IPS-18a (cell line): ENCODE data around the gene FAM25A.
"Not testable (repeated sequence)": the region's sequence is repeated elsewhere in the genome, so short reads cannot be mapped to it uniquely, and the experiment has no call there.

ENCODE experiments used
- H3K27ac ChIP-seq: one replicate; pipeline ENCODE4 v1.5.1; 2013; ENCODE audit warnings: low read length
- H3K27me3 ChIP-seq: one replicate; pipeline ENCODE4 v1.6.1; 2013; ENCODE audit warnings: mild to moderate bottlenecking, low read length; ENCODE audit not compliant: control insufficient read depth, insufficient read depth
- H3K36me3 ChIP-seq: one replicate; pipeline ENCODE4 v1.6.1; 2013; ENCODE audit warnings: low read depth, low read length; ENCODE audit not compliant: control insufficient read depth
- H3K4me1 ChIP-seq: one replicate; pipeline ENCODE4 v1.6.1; 2013; ENCODE audit warnings: low read depth, low read length; ENCODE audit not compliant: control insufficient read depth
- H3K4me3 ChIP-seq: one replicate; pipeline ENCODE4 v1.5.1; 2013; ENCODE audit warnings: low read length
- H3K9ac ChIP-seq: one replicate; pipeline ENCODE4 v1.6.1; 2013; ENCODE audit warnings: mild to moderate bottlenecking, low read length, moderate library complexity
- H3K9me3 ChIP-seq: one replicate; pipeline ENCODE4 v1.6.1; 2013; ENCODE audit warnings: low read depth, low read length; ENCODE audit not compliant: control insufficient read depth

Gene FAM25A

GRCh38 chr10:87014986-87015716, 4.9 kb upstream of the FAM25A start:
- not testable (repeated sequence) for H3K27ac ChIP-seq, H3K27me3 ChIP-seq, H3K36me3 ChIP-seq, H3K4me1 ChIP-seq, H3K4me3 ChIP-seq, H3K9me3 ChIP-seq, H3K9ac ChIP-seq

DNA sequence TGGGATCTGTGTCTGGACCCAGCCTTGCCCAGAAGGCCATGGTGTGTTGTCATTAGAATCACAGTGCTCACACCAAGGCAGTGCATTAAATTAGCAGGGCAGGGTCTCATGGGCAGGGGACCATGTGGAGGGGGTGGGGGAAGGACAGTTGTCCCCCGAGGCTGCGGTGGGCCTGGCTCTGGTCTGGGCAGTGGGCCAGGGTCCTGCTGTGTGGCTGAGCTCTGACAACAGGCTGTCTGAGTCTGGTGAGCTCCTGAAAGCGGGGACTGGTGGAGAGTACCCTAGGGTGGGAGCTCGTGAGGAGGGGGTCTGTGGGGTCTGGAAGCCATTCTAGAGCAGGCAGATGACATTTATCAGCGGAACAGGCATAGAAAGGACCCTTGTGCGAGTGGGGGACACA, 2.0 kb upstream of the FAM25A start:
- not testable (repeated sequence) for H3K9ac ChIP-seq, H3K27me3 ChIP-seq, H3K9me3 ChIP-seq, H3K4me3 ChIP-seq, H3K27ac ChIP-seq, H3K36me3 ChIP-seq, H3K4me1 ChIP-seq

DNA sequence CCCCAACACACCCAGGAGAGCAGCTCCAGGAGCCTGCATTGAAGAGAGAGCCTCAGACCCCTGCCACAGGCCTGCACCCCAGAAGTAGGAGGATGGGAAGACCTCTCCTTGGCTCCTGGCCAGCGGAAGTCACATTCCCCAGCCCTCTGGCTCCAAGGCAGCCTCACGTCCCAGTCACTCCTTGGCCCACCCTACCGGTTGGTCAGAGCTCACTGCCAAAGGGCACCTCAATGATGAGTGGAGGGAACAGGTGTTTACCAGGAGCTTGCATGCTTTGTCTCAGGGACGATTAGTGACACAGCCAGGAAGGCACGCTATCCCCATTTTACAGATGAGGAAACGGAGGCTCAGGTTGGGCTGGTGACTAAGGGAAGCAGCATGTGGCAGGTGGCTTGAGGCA, 1.0 kb upstream of the FAM25A start:
- H3K4me1 ChIP-seq, H3K36me3 ChIP-seq: not testable (repeated sequence)

DNA sequence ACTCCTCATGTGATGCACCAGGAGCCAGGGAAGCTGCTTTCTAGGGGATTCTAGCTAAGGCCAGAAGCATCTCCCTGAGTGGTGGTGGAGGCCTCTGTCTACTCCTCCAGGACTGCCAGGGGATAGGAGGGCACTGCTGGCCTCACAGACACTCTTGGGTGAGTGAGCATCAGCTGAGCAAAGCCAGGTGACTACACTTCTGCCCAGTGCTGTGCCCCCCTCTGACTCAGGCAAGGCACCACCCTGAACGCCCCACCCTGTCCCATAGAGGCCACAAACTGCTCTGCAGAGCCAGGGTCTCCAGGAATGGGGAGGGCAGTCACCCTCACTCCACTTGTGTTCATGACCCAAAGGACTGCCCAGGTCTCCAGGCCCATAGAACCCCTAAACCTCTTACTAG, 590 bp upstream of the FAM25A start:
- not testable (repeated sequence) for H3K4me1 ChIP-seq, H3K36me3 ChIP-seq, H3K9me3 ChIP-seq, H3K27ac ChIP-seq, H3K9ac ChIP-seq, H3K4me3 ChIP-seq, H3K27me3 ChIP-seq

More for the DNA sequence above, 1.0 kb upstream of the FAM25A start:
- H3K4me3 ChIP-seq, H3K9me3 ChIP-seq, H3K9ac ChIP-seq, H3K27ac ChIP-seq, H3K27me3 ChIP-seq: not testable (repeated sequence)

DNA sequence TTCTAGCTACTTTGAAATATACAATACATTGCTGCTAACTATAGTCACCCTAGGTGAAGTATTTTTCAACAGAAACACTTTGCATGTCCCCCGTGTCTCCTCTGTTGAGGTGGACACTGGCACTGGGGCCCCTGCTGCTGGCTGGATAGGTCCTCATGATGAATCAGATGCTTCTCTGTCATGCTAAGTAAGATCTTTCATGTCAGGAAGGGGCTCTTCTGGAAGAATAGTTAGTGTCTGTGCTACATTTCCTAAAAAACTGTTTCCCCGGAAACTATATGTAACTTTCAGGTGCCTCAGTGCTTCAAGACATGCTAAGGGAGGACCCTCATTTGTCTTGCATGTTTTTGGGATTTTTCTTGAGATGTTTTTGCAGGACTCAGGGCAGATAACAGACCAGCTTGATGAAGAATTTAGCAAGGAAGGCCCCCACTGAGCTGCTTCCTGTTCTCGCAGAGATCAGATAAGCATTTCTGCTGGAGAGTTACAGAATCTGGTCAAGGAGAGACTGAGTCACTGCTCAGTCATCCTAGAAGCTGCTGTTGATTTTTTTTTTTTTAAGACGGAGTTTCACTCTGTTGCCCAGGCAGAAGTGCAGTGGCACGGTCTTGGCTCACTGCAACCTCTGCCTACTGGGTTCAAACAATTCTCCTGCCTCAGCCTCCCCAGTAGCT, 5.3 kb downstream of the FAM25A start:
- H3K36me3 ChIP-seq, H3K9ac ChIP-seq, H3K9me3 ChIP-seq, H3K27me3 ChIP-seq, H3K4me3 ChIP-seq, H3K4me1 ChIP-seq, H3K27ac ChIP-seq: not testable (repeated sequence)

GRCh38 chr10:87026747-87027508, 6.8 kb downstream of the FAM25A start:
- not testable (repeated sequence) for H3K9ac ChIP-seq, H3K9me3 ChIP-seq, H3K4me1 ChIP-seq, H3K27ac ChIP-seq, H3K36me3 ChIP-seq, H3K4me3 ChIP-seq, H3K27me3 ChIP-seq

DNA sequence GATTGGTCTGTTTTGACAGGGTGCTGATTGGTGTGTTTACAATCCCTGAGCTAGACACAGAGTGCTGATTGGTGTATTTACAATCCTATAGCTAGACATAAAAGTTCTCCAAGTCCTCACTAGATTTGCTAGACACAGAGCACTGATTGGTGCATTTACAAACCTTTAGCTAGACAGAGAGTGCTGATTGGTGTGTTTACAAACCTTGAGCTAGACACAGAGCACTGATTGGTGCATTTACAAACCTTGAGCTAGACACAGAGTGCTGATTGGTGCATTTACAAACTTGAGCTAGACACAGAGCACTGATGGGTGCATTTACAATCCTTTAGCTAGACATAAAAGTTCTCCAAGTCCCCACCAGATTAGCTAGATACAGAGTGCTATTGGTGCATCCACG, 10.3 kb downstream of the FAM25A start:
- not testable (repeated sequence) for H3K36me3 ChIP-seq, H3K4me3 ChIP-seq, H3K4me1 ChIP-seq, H3K27me3 ChIP-seq, H3K9ac ChIP-seq, H3K9me3 ChIP-seq, H3K27ac ChIP-seq

GRCh38 chr10:87030912-87031635, 11.0 kb downstream of the FAM25A start:
- no peaks in the 10 kb centered on the region for H3K36me3 ChIP-seq
- H3K9ac ChIP-seq: no peak overlapping the region
- no peak overlapping the region for H3K4me3 ChIP-seq
- H3K27ac ChIP-seq: no peak overlapping the region
- no peaks in the 10 kb centered on the region for H3K4me1 ChIP-seq
- H3K27me3 ChIP-seq: no peaks in the 10 kb centered on the region
- no peaks in the 10 kb centered on the region for H3K9me3 ChIP-seq

GRCh38 chr10:87036623-87037022, 16.5 kb downstream of the FAM25A start:
- Histone ChIP-seq H3K27ac (no peak overlapping the region), H3K4me1 (no peaks in the 10 kb centered on the region), H3K4me3 (no peak overlapping the region), H3K36me3 (no peaks in the 10 kb centered on the region), H3K9ac (no peak overlapping the region), H3K27me3 (no peaks in the 10 kb centered on the region), H3K9me3 (no peaks in the 10 kb centered on the region)

DNA sequence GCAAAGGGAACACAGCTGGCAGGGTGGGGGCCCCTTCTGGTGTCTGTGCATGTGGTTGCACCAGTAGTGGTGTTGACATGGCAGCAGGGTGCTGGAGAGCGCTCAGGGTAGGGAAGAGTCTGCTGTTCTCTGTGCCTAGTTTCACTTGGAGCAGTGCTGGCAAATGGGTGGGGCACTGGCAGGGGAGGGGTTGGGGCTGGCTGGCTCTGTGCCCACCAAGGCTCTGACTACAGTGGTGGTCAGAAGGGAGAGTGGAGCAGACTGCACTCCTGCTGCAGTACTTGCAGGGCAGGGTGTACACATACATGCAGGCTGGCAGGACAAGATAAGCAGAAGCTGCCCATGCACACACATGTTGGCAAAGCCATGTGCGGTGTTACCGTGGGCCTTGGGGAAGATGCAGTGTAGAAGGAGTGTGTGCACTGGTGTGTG, 18.2 kb downstream of the FAM25A start:
- Histone ChIP-seq H3K9me3 (no peaks in the 10 kb centered on the region), H3K27me3 (no peaks in the 10 kb centered on the region), H3K27ac (no peak overlapping the region), H3K36me3 (no peaks in the 10 kb centered on the region), H3K4me3 (no peak overlapping the region), H3K9ac (no peak overlapping the region), H3K4me1 (no peaks in the 10 kb centered on the region)

- no peaks in the 10 kb centered on the region for H3K9me3 ChIP-seq
- H3K36me3 ChIP-seq: no peaks in the 10 kb centered on the region
- no peaks in the 10 kb centered on the region for H3K27me3 ChIP-seq
- H3K27ac ChIP-seq: no peak overlapping the region
- no peaks in the 10 kb centered on the region for H3K4me1 ChIP-seq
- H3K9ac ChIP-seq: no peak overlapping the region
- no peak overlapping the region for H3K4me3 ChIP-seq
Observed at GRCh38 chr10:87038786-87039185, 18.7 kb downstream of the FAM25A start.
